HG03097 (cell line): Measurements from ENCODE around the gene AHNAK.
"Not testable (repeated sequence)": the region's sequence is repeated elsewhere in the genome, so short reads cannot be mapped to it uniquely, and the experiment has no call there.

Experiments
- ATAC-seq: cut with Tn5 transposase; IDR thresholded peaks from one replicate; pipeline ENCODE4 v1.9.1; 2021; ENCODE audit not compliant: unreplicated experiment, low FRiP score

Gene AHNAK

DNA sequence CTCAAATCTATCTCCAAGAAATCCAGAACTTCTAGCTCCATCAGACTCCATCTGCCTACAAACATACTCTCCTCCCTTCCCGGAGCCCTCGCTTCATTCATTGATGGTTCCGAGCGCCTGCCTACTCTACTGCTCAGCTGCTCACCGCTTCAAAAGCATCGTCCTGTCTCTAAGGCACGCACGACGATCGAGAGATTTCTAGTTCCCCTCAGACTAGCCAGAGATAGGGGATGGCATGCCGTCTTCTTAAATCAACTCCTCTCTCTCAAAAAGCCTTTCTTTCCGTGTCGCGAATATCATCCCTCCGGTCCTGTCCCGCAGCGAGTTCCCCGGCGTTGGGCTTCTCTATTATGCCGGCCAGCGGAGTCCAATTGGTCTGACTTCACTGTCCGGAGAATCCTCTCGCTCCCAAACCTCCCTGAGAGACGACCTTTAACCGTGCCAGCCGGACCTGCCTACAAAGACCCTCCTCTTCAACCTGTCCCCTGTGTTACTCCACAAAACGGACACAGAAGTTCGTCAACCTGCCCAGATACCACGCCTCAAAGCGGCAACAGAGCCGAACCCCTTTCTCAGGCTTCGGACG is 26.5 kb upstream of the AHNAK start:
- ATAC-seq, result no peak

DNA sequence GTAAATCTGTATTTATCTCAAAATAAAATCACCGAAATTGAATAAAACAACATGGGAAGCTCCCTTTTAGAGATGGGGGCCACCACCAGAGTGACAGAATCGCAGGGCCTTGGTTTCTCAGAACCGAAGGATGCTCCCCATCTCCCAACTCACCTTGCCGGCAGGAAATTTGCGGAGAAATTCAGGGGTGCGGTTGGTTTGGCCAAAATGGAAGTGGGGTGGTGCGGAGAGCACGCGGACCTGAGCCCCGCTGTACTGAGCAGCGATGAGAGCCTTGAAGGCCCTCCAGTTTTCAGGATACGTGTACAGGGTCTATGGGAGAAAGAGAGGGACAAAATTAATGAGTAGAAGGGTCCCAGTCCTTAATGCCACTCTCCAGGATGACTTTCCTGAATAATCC is 25.8 kb upstream of the AHNAK start:
- ATAC-seq, result no peak

DNA sequence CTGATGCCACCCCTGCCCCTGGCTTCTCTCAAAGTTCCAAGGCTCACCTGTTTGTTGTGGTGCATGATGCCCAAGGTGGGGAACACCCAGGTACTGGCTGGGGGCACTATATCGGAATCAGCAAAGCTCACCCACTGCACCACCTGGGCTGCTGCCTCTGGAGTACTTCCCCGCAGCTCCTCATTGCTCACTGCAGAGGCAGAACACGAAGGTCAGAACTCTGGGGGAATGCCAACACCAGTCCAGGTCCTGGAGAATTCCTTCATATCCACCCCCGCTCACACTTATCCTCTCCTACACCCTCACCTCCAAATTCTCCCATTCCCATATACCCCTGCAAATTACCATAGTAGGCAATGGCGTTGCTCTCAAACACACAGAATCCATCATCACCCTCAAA is 24.9 kb upstream of the AHNAK start:
- not testable (repeated sequence) for ATAC-seq

DNA sequence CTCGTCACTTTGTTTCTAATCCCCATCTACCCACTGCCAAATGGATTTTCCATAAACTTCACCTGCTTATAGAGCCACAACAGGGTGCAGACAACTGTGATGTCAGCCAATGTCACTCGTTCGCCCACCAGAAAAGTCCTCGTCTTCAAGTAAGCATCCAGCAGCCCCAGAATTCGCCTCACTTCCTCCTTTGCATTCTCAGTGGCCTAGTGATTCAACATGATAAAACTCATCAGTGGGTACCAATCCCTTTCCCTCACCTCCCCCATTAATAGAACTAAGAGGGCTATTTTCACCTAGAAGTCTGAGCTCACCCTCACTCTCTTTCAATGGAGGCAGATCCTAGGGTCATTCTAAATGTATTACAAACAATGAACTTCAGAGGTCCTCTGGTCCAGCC is 24.3 kb upstream of the AHNAK start:
- ATAC-seq, result not testable (repeated sequence)

DNA sequence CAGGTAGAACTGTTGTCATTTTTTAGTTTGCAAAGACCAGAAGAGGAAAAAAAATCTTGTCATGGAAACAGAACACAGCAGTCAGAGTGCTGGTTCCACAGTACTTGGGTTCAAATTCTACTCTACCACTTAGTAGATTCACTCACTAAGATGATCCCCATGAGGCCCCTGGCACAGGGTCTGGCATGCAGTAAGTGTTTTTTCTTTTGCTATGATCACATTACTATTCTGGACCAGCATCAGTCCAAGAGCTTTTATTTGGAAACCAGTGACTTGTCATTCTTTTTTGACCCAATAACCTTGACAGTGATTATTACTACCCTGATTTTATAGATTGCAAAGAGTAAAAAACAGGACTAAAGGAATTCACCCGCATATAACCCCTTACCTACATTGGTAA is 23.0 kb upstream of the AHNAK start:
- no peak for ATAC-seq

DNA sequence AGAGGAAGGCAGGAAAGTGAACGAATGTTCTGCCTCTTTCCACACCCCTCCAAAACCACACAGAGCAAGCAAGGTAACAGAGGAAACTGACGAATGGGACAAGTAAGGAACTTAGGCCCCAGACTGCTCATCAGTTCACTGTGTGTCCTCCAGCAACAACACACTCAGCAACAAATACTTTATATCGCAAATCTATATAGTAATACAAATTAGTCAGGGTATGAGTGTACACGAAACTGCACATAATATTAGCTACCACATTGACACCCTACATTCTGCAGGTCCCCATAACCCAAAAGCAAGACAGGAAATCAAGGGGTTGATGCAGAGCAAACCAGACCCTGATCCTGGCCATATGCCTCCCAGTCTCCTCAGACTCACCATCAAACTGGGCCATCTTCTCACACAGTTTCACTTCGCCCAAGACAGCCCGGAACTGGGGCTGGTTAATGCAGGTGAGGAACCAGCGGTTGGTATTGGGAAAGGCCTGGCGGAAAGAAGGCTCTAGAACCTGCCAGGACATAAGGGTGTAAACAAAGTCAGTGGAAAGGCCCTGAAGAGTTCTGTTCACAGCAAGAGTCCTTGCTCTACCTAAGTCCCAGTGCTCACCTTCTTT is 20.5 kb upstream of the AHNAK start:
- ATAC-seq, result no peak

DNA sequence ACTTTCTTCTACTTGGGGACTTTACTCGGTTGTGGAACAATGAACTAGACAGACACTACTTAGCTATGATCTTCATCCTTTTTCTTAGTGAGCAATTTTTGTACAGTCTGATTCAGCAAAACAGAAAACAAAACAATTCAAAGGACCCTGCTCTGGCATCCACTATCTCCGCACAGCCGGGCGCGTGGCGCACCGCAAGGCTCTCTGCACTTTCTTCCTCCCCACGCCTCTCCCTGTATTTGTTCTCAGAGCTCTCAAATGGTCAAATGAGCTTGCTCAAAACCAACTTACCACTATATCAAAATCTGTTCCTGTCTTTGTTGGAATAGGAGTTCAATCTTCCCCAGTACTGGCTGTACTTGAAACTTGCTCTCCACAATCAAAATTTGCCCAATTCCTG is 19.6 kb upstream of the AHNAK start:
- ATAC-seq, result no peak

DNA sequence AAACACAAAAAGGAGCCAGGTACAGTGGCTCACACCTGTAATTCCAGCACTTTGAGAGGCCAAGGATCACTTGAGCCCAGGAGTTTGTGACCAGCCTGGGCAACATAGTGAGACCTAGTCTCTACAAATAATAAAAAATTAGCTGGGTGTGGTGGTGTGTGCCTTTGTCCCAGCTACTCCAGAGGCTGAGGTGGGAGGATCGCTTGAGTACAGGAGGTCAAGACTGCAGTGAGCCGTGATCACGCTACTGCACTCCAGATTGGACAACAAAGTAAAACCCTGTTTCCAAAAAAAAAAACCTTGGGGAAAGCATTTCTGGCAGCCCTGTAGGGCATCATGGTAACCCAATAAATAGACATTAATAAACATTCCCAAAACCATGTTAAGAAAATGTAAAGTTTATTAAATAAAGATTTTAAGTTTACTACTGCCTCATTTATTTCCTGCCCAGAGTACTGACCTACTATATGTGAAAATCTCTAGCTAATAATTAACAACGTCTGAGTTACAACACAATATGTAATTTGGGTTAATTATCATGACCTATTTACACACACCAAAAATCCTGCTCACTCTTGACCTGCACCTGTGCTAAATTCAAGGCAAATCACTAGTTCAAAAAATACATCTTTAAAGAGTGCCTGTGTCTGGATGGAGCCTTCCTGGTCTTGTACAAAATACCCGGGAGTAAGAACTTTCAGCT is 18.6 kb upstream of the AHNAK start:
- ATAC-seq, result no peak

DNA sequence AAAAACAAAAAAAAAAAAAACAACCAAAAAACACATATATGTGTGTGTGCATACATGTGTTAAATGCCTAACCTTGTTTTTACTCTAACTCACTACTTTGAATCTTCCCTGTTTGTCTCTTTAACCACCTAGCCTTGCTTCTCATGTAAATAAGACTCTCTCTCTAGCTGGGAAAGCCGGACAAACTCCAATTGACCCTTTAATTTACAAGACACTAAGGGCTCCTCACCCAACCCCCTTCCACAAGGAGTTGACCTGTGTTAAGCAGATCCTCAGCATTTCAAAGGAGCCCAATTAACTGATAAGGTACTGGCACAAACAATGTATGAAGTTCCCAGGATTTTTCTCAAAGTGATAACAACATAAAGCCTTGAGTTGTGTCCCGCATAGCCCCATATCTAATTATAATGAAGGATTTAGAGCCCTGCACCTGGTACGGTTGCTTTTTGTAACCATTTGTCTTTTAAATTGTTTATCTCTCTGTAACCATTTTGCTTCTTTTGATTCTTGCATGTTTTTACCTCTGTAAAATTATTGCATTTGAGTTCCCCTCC is 15.1 kb upstream of the AHNAK start:
- not testable (repeated sequence) for ATAC-seq

DNA sequence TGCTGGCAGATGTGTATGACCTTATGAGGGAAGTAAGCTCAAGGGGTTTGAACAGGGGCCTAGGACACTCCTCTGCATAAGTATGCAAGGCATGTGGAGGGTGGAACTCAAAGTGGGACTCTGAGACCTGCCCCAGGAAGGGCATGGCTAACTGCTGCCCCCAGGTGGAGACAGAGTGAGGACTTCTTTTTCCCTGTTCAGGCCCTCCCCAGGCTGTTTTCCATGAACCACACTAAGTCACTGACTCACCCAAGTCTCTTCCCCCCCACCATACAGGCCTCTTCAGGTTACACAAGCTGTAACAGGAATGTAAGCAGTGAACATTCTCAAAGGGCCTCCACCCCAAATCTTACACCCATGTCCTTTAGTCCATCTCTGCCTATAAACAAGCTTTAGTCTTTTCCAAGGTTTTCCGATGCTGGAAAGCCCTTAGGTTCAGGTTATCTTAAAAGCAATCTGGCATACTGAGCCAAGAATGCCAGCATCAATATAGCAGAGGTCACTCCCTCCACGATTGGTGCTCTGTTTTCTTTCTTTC is 14.0 kb upstream of the AHNAK start:
- ATAC-seq, result no peak

DNA sequence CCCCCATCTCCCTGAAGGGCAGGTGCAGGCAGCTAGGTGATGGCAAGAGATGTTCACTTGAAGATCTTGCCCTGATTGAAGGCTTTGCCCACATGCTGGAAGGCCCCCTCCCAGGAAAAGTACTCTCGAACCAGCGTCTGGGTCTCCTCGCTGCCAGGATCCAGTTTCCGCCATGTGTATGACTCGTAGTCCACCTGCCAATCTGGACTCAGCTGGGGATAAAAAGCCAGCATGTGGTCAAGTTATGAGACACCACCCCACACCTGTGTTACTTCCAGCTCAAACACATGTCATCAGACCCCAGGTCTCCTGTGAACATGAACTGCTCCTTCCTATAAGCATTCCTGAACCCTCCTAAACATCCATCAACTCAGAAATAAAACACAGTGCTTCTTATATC is 13.0 kb upstream of the AHNAK start:
- not testable (repeated sequence) for ATAC-seq

DNA sequence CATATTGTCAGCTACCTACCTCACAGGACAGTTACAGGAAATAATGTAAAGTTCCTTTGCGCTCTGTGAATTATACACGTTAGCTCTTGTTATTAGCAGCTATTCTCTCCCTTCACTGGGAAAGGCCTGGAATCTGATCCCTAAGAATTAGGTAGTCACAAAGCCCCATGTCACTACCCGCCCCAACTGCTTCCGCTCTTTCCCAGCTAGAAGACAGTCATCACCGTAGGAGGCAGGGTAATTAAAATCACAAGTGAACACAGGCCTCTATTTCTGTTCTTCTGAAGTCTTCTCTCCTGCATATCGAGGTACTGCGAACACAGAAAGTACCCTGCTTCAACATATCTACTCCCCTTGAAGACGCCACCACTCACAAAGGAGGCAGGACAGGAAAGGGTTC is 12.6 kb upstream of the AHNAK start:
- no peak for ATAC-seq

DNA sequence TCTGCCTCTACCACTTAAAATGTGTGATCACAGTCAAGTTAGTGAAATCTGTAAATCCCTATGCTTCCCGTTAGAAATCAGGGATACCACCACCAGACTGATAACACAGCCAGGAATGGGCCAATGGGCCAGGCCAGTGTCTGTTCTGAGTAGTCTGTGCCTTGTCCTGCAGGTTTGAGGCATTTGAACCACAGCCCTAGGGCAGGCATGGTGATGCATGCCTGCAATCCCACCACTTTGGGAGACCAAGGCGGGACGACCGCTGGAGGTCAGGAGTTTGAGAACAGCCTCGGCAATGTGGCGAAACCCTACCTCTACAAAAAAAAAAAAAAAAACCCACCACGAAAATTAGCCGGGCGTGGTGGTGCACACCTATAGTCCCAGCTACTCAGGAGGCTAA is 12.1 kb upstream of the AHNAK start:
- no peak for ATAC-seq

DNA sequence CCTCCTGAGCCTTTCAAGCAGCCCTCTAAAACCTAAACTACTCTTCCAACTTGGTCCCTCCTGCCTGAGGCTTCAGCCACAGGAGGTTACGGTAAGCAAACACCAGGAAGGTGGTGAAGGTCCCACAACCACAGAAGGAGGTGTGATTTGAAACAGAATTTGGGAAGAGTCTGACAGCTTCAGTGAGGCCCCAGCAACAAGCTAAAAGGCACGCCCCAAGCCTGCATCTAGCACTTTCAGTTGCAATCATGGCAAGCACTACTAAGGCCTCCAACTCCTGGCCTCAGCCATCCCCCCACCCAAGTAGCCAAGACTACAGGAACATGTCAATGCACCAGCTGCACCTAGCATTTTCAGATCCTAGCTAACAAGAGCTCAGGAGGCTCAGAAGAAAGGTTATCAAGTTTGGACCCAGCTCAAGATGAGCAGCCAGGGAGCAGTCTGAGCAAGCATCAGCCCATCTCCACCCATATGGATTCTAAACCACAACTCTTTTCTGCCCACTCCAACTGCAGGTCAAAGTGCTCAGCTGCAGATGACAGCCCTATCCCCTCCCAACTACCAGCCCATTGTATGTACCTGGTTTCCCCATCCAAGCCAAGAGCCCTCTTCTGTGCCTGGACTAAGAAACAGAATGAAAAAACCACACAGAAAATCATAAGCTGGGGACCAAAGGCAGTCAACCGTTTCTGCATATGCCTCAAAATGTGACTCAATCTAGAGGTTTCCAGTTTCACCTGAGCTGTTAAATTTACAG is 10.4 kb upstream of the AHNAK start:
- ATAC-seq, result peak; percentile 19

DNA sequence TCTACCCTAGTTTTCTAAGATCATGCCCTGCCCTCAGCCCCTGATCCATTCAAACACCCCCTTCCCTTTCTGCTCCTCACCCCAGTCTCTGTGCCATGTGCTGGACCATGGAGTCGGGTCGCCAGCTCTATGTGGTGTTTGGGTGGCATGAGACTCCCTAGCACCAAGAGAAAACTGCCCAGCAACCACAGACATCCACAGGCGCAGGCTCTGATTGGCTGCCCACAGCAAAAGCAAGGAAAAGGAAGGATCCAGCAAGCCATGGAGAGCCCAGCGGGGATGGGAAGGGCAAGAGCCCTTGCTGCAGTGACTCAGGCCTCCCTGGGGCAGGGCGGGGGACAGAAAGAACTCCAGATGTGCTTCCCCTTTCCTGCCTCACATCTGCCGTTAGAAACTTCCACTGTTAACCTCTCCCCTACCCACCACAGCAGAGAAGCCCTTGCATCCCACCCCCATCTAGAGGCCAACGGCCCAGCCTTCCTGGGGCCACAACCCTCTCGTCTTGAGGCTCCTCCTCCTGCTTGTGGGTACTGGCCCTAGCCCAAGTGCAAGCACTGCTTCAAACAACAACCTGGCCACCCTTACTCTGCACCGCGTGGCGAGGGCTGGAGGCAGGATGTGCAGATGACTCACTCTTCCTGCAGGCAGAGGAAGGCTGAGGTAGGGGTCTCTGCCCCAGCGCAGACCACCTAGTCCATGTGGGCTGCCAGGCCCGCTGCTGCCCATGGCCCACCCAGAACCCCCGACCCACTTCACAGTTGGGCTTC is 9.7 kb upstream of the AHNAK start:
- ATAC-seq, result peak; percentile 34

DNA sequence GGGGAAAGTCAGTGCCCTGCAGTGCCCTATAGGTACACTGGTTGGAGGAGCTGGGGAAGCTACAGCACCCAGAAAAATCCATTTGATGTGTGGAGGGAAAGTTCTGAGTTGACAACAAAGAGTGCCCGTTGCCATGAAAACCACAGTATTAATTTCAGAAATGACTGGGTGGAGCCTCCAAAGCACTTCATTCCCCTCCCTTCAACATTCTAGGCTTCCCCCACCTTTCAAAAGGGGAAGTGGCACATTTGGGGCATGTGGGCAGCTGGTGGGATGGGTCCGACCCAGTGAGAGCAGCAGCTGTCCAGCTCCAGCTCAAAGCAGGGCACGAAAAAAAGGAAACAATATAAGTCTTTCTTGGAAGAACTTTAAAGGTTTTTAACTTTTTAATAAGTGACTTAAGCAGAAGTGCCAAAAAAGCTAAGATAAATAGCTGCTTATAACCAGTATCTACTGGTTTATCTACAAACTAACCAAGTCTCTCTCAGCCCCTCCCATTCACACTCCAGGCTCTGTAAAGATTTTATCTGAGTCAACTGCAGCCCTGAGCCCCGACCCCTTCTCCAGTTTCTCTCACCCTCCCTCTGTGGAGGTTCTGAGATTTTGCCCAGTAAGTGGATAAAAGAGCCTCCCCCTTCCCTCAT is 9.0 kb upstream of the AHNAK start:
- ATAC-seq, result no peak

DNA sequence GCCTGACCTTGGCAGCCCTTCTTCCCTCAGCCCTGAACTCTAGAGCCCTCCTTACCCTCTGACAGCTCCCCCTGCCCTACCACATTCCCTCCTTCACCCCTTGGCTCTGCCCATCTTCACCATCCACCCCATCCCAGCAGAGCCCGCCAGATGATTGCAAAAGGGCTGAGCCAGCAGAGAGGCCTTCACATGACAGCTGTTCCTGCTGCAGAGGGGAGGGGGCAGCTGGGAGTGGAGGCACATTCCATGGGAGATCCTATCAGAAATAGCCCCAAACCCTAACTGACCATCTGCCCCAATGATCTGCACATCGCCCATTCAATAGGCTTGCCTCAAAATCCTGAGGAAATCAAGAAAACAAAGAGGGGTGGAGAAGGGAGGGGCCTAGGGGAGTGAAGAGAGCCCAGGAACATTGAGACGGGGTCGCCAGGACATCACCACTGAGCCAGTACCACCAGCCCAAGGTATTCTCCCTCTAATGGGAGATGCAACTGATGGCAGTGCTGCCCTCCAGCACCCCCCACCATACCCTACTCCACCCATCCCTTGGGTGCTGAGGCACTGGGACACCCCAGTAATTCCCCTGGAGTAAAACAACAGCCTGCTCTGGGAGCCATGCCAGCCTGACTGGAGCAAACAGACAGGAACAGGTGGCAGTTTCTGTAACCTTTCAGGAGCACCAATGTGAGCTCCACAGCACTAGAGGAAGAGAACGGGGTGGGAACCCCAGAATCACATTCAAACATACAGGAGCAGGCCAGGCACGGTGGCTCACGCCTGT is 8.0 kb upstream of the AHNAK start:
- ATAC-seq, result no peak

DNA sequence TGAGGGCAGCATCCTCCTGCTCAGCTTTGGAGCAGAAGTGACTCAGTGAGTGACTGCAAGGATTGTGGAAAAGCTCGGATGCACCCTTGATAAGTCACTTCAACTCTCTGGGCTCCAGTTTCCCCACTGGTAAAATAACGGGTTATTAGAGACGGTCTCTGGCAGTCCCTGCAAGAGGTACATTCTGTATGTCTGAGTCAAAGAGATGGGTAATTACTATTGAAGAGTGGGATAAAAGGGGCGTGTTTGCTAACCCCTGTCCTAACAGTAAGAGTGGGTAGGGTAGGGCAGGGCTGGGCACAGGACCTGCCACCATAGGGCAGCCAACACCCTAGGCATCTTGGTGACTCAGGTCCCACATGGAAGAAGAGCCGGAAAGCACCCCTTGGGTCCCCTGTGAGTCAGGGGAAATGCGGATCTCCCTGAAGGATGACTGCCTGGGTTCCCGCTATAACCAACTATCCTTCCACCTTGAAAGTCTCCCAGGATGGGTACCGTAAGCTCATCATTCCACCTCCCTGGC is 7.3 kb upstream of the AHNAK start:
- ATAC-seq, result no peak
